K562 (cell line): ENCODE results near the gene HMCES. TPM values are rescaled to one million over a fixed set of nuclear protein-coding genes. Genes with fewer than 3 reads are reported as not detected.

Experiments used
- BRCA1 ChIP-seq, 2 experiments: fragments of 450-650 bp in 1 of 2; sonication (generic) in 1 of 2; formaldehyde crosslinking in 1 of 2; IDR thresholded peaks; 2 replicates each; pipeline versions ENCODE4 v1.5.0 to v1.6.1; 2017 to 2020; ENCODE audit warnings: mild to moderate bottlenecking in 1 of 2, missing genetic modification reagents in 1 of 2
- CTCF ChIP-seq, 3 experiments: IDR thresholded peaks in 2 of 3; conservative IDR thresholded peaks in 1 of 3; 2 replicates each; pipeline ENCODE4 v1.5.1; 2011 to 2012; ENCODE audit warnings: low read length in 3 of 3, mild to moderate bottlenecking in 3 of 3, control low read depth in 2 of 3, improper control_type of control experiment in 1 of 3, inconsistent platforms in 1 of 3, low read depth in 1 of 3, mixed read lengths in 1 of 3, moderate library complexity in 1 of 3; ENCODE audit not compliant: insufficient read depth in 2 of 3
- ERF ChIP-seq: fragments of 450-650 bp; formaldehyde crosslinking; IDR thresholded peaks from 2 replicates; pipeline ENCODE4 v1.4.0; 2020; ENCODE audit warnings: mild to moderate bottlenecking, mixed read lengths
- ESRRA ChIP-seq: fragments of 450-650 bp; IDR thresholded peaks from 2 replicates; pipeline ENCODE4 v1.6.1; 2014; ENCODE audit warnings: low read depth, mild to moderate bottlenecking, moderate library complexity, borderline replicate concordance
- GATAD2A ChIP-seq: fragments of 450-650 bp; IDR thresholded peaks from 2 replicates; pipeline ENCODE4 v1.6.1; 2017
- HDAC8 ChIP-seq: fragments of 450-650 bp; IDR thresholded peaks from 2 replicates; pipeline ENCODE4 v1.6.1; 2016; ENCODE audit warnings: mild to moderate bottlenecking, missing genetic modification characterization, moderate library complexity, missing compliant biosample characterization
- HES1 ChIP-seq: fragments of 450-650 bp; IDR thresholded peaks from 2 replicates; pipeline ENCODE4 v1.6.1; 2016; ENCODE audit warnings: low read depth, mild to moderate bottlenecking, moderate library complexity
- HEY1 ChIP-seq: fragments of 250-450 bp; sonication (Bioruptor Pico); IDR thresholded peaks from 2 replicates; pipeline ENCODE4 v1.5.0; 2020; ENCODE audit warnings: mild to moderate bottlenecking, moderate library complexity, borderline replicate concordance
- HMBOX1 ChIP-seq: sonication (generic); IDR thresholded peaks from 2 replicates; pipeline ENCODE4 v1.6.1; 2016
- ILF3 ChIP-seq: fragments of 450-650 bp; IDR thresholded peaks from 2 replicates; pipeline ENCODE4 v1.6.1; 2018; ENCODE audit warnings: antibody characterized with exemption, mild to moderate bottlenecking, moderate library complexity, borderline replicate concordance
- MEF2A ChIP-seq: IDR thresholded peaks from 2 replicates; pipeline ENCODE4 v1.6.1; 2011; ENCODE audit warnings: low read depth, mild to moderate bottlenecking, low read length, moderate library complexity; ENCODE audit not compliant: control insufficient read depth
- OTX1 ChIP-seq: fragments of 450-650 bp; formaldehyde crosslinking; IDR thresholded peaks from 2 replicates; pipeline ENCODE4 v1.4.0; 2022; ENCODE audit warnings: mild to moderate bottlenecking
- POLR2A ChIP-seq: fragments of 450-650 bp; conservative IDR thresholded peaks from 2 replicates; pipeline ENCODE4 v1.6.1; 2016
- PPARD ChIP-seq: fragments of 250-450 bp; sonication (Bioruptor Pico); IDR thresholded peaks from 2 replicates; pipeline ENCODE4 v1.8.0; 2022; ENCODE audit warnings: inconsistent platforms, mild to moderate bottlenecking, moderate library complexity
- PTRF ChIP-seq: fragments of 450-650 bp; IDR thresholded peaks from 2 replicates; pipeline ENCODE4 v1.6.1; 2016; ENCODE audit warnings: mild to moderate bottlenecking, missing genetic modification characterization, missing compliant biosample characterization
- TCFL5 ChIP-seq: fragments of 250-450 bp; sonication (Bioruptor Pico); conservative IDR thresholded peaks from 2 replicates; pipeline ENCODE4 v1.6.1; 2021; ENCODE audit warnings: mild to moderate bottlenecking, moderate library complexity, matching md5 sums
- TSHZ1 ChIP-seq: fragments of 250-450 bp; sonication (Bioruptor Pico); IDR thresholded peaks from 2 replicates; pipeline ENCODE4 v1.4.0; 2020; ENCODE audit warnings: mild to moderate bottlenecking, moderate library complexity
- USF1 ChIP-seq: sonication (generic); formaldehyde crosslinking; IDR thresholded peaks from 2 replicates; pipeline ENCODE4 v1.9.0; 2022; ENCODE audit warnings: mild to moderate bottlenecking, missing genetic modification reagents
- ZNF311 ChIP-seq: fragments of 250-450 bp; sonication (Bioruptor Pico); IDR thresholded peaks from 2 replicates; pipeline ENCODE4 v1.4.0; 2020; ENCODE audit warnings: mild to moderate bottlenecking, moderate library complexity
- ZNF316 ChIP-seq: fragments of 450-650 bp; IDR thresholded peaks from 2 replicates; pipeline ENCODE4 v1.6.1; 2016
- ZNF57 ChIP-seq: fragments of 450-650 bp; formaldehyde crosslinking; IDR thresholded peaks from 2 replicates; pipeline ENCODE4 v1.4.0; 2020; ENCODE audit warnings: mild to moderate bottlenecking, moderate library complexity
- ZNF79 ChIP-seq: fragments of 250-450 bp; sonication (Bioruptor Pico); IDR thresholded peaks from 2 replicates; pipeline ENCODE4 v1.4.0; 2020; ENCODE audit warnings: low read depth, mild to moderate bottlenecking, moderate library complexity
- polyA plus RNA-seq, 8 experiments: library from polyadenylated mRNA; depleted of rRNA in 4 of 8; stranded (reverse) in 5 of 8; unstranded in 3 of 8; fragments of >200 nt; fragmentation: Nextera tagmentation in 2 of 8; fragmentation: Illumina TruSeq in 1 of 8; extraction: Ambion mirVana in 2 of 8; extraction: Trizol in 1 of 8; gene quantifications; 2 replicates each; pipeline versions ENCODE4 v1.2.1 to v1.2.3, GENCODE V29; 2011 to 2014; ENCODE audit warnings: inconsistent platforms in 1 of 8, missing spikeins in 1 of 8
- total RNA-seq, 7 experiments: library from RNA; depleted of rRNA in 6 of 7; stranded (reverse); fragments of >200 nt in 6 of 7; fragmentation: Illumina TruSeq in 2 of 7; extraction: Trizol in 2 of 7; gene quantifications; 2 replicates each; pipeline versions ENCODE4 v1.2.1 to v1.2.3, GENCODE V29; 2011 to 2021; ENCODE audit warnings: low replicate concordance in 1 of 7

The HMCES gene
- total and polyA plus RNA-seq, 9 of the 15 experiments (the other 6 are each of a cell fraction or from before 2014, with no cell fraction given), result 18.8 to 45.3 (median 24.8) TPM

- TF ChIP-seq TCFL5 (CRISPR knock-in tag), result no peak
- TF ChIP-seq GATAD2A, result no peak
- TF ChIP-seq ZNF79, result no peak
- TF ChIP-seq HES1, result no peak
- TF ChIP-seq POLR2A, result peak; percentile 56
- TF ChIP-seq HEY1 (CRISPR knock-in tag), result no peak
- no peak for TF ChIP-seq PPARD (CRISPR knock-in tag)
- no peak for TF ChIP-seq HMBOX1
- TF ChIP-seq PTRF, result no peak
- TF ChIP-seq ZNF316, result no peak
- TF ChIP-seq ZNF57, result no peak
- no peak for TF ChIP-seq ESRRA
- no peak; the same call in 1 of the 2 replicates for TF ChIP-seq MEF2A
- TF ChIP-seq ERF (CRISPR knock-in tag), result no peak
- TF ChIP-seq OTX1 (CRISPR knock-in tag), result no peak
- TF ChIP-seq TSHZ1 (CRISPR knock-in tag), result no peak
- no peak for TF ChIP-seq USF1 (CRISPR knock-in tag)
- no peak for TF ChIP-seq BRCA1 (IDR thresholded peaks at IDR 0.05)
- no peak for TF ChIP-seq BRCA1 (CRISPR knock-in tag; IDR thresholded peaks at IDR 0.05)
- TF ChIP-seq ZNF311 (CRISPR knock-in tag), result no peak
- no peak for TF ChIP-seq HDAC8 (tag)
- no peak for TF ChIP-seq ILF3
- TF ChIP-seq CTCF (IDR thresholded peaks at IDR 0.05 in 2 of 3, conservative IDR thresholded peaks at IDR 0.05 in 1 of 3; ENCODE audit: insufficient read depth in 2 of 3, low read depth in 1 of 3, low read length in 3 of 3), result no peak
Measured at GRCh38 chr3:129313665-129314385, 35.2 kb downstream of the HMCES start (continued).
